ENCODE results near the gene EPSTI1. TPM values are rescaled to one million over a fixed set of nuclear protein-coding genes. Genes with fewer than 3 reads are reported as not detected.

EPSTI1 gene
- total RNA-seq, 1 donor from 2014 or later, result 24.7 TPM

- intact Hi-C loops (cut with DNase I), result no loop called here
- no peak for DNase-seq
- no peak for ATAC-seq
These were observed 132.3 kb downstream of the EPSTI1 start for GRCh38 chr13:42859760-42860159.

GRCh38 chr13:42855410-42855809 is 136.6 kb downstream of the EPSTI1 start:
- DNase-seq (no peak), ATAC-seq (no peak)
- H3K9me3 ChIP-seq, result no peaks in the 10 kb centered on the region
- H3K36me3 ChIP-seq, result no peaks in the 10 kb centered on the region
- H3K27me3 ChIP-seq, result no peaks in the 10 kb centered on the region
- intact Hi-C loops (cut with DNase I), result no loop called here
- no peak for TF ChIP-seq CTCF (IDR thresholded peaks at IDR 0.05)
- H3K27ac ChIP-seq, result no peak overlapping the region
- no peak overlapping the region for H3K4me3 ChIP-seq
- no peaks in the 10 kb centered on the region for H3K4me1 ChIP-seq

More at GRCh38 chr13:42859760-42860159, 132.3 kb downstream of the EPSTI1 start:
- H3K36me3 ChIP-seq, result no peaks in the 10 kb centered on the region
- H3K4me3 ChIP-seq, result no peak overlapping the region
- no peaks in the 10 kb centered on the region for H3K9me3 ChIP-seq
- TF ChIP-seq CTCF (IDR thresholded peaks at IDR 0.05), result no peak
- H3K27me3 ChIP-seq, result no peaks in the 10 kb centered on the region
- H3K27ac ChIP-seq, result no peak overlapping the region
- no peaks in the 10 kb centered on the region for H3K4me1 ChIP-seq

GRCh38 chr13:42852136-42852535 is 139.9 kb downstream of the EPSTI1 start:
- Histone ChIP-seq H3K27me3 (no peaks in the 10 kb centered on the region), H3K9me3 (no peaks in the 10 kb centered on the region), H3K4me1 (no peaks in the 10 kb centered on the region), H3K27ac (no peak overlapping the region), H3K4me3 (no peak overlapping the region), H3K36me3 (no peaks in the 10 kb centered on the region)
- intact Hi-C loops (cut with DNase I), result no loop called here
- TF ChIP-seq CTCF (IDR thresholded peaks at IDR 0.05), result no peak
- ATAC-seq, result no peak
- DNase-seq, result no peak

GRCh38 chr13:42849200-42849599 is 142.8 kb downstream of the EPSTI1 start:
- Histone ChIP-seq H3K27ac (no peak overlapping the region), H3K4me1 (no peaks in the 10 kb centered on the region), H3K36me3 (no peaks in the 10 kb centered on the region), H3K27me3 (no peaks in the 10 kb centered on the region), H3K4me3 (no peak overlapping the region), H3K9me3 (no peaks in the 10 kb centered on the region)
- no peak for ATAC-seq
- TF ChIP-seq CTCF (IDR thresholded peaks at IDR 0.05), result no peak
- intact Hi-C loops (cut with DNase I), result no loop called here
- no peak for DNase-seq

DNA sequence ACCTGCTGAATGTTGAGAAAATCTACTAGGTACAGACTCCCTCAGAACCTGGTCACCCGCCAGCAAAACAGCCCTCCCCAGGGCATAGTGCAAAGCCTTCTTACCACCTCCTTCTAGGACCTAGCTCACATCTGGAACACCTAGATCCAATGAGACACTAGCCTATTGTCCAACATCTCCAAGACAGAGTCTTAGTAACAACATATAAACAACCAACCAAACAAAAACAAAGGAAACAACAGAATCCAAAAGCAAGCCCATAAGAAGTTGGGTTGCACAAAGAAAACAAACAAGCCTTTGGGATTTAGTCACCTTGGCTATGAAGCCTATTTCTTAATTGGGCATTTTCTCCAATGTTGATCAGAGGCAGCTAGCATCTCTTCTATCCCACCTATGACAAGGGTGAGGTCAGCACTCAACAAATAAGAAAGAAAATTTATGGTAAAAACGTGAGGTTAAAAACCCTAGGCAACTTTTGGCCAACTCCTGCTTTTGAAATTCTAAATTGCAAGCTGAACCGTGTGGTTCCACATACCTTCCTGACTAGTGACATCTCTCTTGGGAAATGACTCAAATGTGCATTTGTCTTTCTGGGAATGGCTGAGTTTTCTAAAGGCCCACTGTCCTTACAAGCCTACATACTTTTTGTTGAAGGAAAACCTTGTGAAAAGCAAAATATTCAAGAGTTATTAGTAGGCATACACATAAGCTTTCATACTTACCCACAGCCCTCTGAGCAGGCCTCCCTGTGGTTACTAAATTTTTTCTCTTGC is 144.0 kb downstream of the EPSTI1 start:
- Histone ChIP-seq H3K9me3 (no peaks in the 10 kb centered on the region), H3K4me3 (no peak overlapping the region), H3K4me1 (no peaks in the 10 kb centered on the region), H3K36me3 (no peaks in the 10 kb centered on the region), H3K27me3 (no peaks in the 10 kb centered on the region), H3K27ac (no peak overlapping the region)
- ATAC-seq (no peak), DNase-seq (no peak)
- intact Hi-C loops (cut with DNase I), result no loop called here
- TF ChIP-seq CTCF (IDR thresholded peaks at IDR 0.05), result no peak
